GM21447 (cell line): ENCODE data around the gene AQP1.

Experiments used
- ATAC-seq: cut with Tn5 transposase; IDR thresholded peaks from one replicate; pipeline ENCODE4 v1.9.1; 2021; ENCODE audit not compliant: unreplicated experiment

Gene AQP1

DNA sequence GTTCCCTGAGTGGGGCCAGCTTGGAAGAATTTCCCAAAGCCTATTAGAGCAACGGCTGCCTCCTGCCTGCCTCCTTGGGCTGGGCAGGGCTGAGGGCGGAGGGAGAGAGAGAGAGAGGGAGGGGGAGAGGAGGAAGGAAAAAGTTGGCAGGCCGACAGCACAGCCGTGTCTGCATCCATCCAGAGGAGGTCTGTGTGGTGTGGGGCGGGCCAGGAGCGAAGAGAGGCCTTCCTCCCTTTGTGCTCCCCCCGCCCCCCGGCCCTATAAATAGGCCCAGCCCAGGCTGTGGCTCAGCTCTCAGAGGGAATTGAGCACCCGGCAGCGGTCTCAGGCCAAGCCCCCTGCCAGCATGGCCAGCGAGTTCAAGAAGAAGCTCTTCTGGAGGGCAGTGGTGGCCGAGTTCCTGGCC lies at the start of gene AQP1:
Gene AQP1 (plus strand): TSS at position 293 of the 409 bp plus-strand sequence. CDS start 57 bp downstream, at position 350.
- no peak for ATAC-seq

GRCh38 chr7:30862995-30863705 lies 48.5 kb upstream of the AQP1 start:
- no peak for ATAC-seq

DNA sequence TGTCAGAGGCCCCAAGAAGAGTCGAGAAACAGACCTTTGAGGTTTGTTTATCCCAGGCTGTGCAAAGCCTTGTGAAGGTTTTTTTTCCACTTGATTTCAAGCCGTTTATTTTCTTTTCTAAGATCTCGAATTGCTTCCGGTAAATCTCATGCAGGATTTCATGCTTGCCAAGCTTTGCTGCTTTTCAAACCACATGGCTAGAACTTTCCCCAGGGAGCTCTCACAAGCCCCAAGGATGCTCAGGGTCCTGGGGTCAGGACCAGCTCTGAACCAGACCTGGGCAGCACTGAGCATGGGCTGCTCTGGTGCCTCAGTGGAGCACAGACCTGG lies 48.0 kb upstream of the AQP1 start:
- no peak for ATAC-seq

DNA sequence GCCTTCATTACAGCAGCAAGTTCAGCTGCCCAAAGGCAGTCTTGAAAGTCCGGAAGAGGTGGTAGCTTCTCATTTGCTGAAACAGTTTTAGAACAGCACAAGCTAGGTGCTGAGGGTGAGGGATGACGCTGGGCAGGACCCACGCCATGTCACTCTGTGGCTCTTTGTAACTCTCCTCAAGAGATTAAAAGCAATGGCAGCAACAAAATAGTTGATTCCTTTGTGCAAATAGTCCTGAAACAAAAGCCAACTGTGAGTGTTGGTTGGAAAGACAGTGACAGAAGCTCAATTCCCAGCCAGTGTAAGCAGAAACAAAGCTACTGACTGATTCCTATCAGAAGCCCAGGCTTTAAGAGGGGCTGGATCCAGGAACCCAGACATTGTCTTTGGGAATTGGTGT lies 47.6 kb upstream of the AQP1 start:
- ATAC-seq, result no peak

GRCh38 chr7:30865076-30865475 lies 46.6 kb upstream of the AQP1 start:
- ATAC-seq, result no peak

DNA sequence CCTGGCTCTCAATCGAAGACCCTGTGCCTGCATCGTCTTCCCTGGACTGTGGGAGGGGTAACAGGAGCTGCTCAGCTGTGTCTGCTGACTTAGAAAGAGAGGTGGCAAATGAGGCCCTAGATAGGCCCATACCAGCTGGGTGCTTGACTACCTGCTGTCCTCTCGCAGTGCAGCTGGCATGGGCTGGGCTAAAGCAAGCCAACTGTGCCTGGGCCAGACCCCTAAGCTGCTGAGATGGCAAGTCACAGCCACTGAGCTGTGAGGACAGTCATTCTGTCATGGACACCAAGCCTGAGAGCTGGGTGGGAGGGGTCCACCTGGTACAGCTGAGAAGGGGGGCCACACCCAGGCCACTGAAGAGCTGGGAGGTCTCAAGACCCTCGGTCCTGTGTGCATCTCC lies 45.8 kb upstream of the AQP1 start:
- ATAC-seq, result no peak

GRCh38 chr7:30866939-30867338 lies 44.7 kb upstream of the AQP1 start:
- no peak for ATAC-seq

DNA sequence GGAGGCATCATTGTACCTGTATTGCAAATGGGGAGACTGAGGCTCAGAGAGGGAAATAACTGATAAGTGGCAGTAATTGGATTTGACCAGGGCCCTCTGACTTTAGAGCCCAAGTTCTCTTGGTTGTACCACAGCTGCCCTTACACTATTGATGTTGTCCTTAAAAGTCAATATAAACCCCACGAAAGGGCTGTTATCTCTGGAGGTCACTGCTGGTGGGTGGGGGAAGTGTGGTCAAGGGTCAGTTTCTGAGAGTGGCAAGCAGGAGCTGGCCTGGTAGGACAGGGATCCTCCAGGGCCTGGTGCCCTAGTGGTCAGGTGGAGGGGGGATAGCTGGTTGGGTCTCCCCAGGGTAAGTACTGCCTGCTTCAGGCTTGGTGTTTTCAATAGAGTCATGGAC lies 44.2 kb upstream of the AQP1 start:
- no peak for ATAC-seq

GRCh38 chr7:30869794-30870611 lies 41.6 kb upstream of the AQP1 start:
- no peak for ATAC-seq

- no peak for ATAC-seq
These were observed 40.7 kb upstream of the AQP1 start for GRCh38 chr7:30870821-30871518.

- ATAC-seq, result no peak
These were observed 40.0 kb upstream of the AQP1 start for GRCh38 chr7:30871655-30872054.

- no peak for ATAC-seq
These were observed 38.4 kb upstream of the AQP1 start for GRCh38 chr7:30873207-30873606.

DNA sequence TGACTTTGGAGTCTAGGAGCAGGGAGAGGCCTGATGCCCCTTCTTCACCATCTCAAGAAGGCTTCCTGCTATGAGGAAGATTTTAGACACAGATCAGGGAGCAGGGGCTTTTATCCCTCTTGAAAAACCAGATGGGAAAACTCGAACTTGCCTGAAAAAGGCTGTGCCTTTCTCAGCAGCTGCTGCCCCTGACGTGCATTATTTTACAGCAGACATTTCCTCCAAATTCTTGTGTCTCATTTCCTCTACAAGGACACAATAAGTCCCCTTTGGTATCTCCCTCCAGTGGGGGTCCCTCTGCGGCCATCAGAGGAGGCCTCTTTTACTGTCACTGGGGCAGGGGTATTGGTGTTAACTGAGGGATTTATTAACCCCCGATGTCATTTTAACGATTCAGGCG lies 38.0 kb upstream of the AQP1 start:
- no peak for ATAC-seq

DNA sequence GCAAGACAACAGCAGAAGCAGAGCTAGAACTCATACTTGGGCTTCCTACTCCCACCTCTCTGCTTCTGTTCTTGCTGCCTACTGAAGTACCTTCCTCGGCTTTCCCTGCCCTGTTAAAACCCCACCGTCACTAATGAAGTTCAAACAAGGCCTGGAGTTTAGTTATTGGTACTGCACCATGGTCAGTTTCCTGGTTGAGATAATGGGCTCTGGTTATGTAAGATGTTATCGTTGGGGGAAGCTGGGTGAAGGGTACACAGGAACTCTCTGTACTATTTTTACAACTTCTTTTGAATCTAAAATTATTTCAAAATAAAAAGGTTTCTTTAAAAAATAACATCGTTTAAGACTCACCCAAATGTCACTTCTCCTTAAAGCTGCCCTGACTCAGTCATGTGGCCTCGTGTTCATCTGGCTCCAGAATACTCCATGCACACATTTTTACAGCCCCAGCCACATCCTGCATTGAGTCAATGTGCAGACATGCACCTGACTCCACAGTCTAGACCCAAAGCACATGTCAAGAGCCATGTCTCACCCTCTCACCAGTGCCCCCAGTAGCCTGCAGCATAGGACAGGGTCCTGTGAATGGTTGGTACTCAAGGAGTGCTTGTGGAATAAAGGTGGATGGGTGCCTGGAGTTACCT lies 36.9 kb upstream of the AQP1 start:
- ATAC-seq, result no peak

- no peak for ATAC-seq
These were observed 34.5 kb upstream of the AQP1 start for GRCh38 chr7:30877015-30877769.

GRCh38 chr7:30877993-30878392 lies 33.7 kb upstream of the AQP1 start:
- ATAC-seq, result no peak

GRCh38 chr7:30879139-30880124 lies 32.2 kb upstream of the AQP1 start:
- no peak for ATAC-seq

DNA sequence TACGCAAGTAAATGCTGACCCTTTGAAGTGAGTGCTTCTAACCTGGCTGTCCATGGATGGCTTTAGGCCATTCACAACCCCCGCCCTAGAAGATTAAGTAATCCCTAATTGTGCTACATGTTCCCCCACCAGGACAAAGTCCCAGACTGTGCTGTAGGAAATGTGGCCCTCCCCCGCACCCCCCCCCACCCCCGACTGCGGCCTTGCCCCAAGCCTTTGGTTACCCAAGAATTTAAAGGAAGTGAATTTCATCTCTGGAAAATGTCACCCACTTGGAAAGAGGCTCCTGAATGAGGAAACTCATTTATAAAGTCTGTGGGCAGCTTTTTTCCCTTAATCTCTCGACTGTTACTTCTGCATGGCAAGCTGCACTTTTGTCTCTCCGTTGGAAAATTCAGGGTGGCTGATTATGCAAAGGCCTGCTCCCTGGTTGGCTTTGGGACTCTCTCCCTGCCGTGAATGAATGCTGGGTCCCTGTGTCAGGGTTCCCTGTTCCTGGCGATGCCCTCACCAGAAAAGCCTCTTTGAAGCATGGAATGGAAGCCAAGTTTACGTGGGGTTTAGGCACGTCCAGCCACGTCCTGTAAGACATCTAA lies 31.4 kb upstream of the AQP1 start:
- no peak for ATAC-seq

GRCh38 chr7:30880941-30881340 lies 30.7 kb upstream of the AQP1 start:
- no peak for ATAC-seq
